ENCODE measurements around the gene FOXL2NB. TPM values are rescaled to one million over a fixed set of nuclear protein-coding genes. Genes with fewer than 3 reads are reported as not detected.

The FOXL2NB gene
- polyA plus RNA-seq, 2 of the 4 experiments (the other 2 are of a cell fraction): 2.3 to 3.2 TPM

GRCh38 chr3:138919325-138919724 lies 27.7 kb upstream of the FOXL2NB start:
- Histone ChIP-seq H3K27ac (no peak overlapping the region), H3K4me3 (no peak overlapping the region), H3K4me2 (no peak overlapping the region), H3K9me3 (no peaks in the 10 kb centered on the region), H3K4me1 (peaks cover 19% of the 10 kb centered on the region)
- DNase-seq (ENCODE audit: low read depth in 1 of 2, low spot score in 1 of 2) (no peak), FAIRE-seq (no peak), ATAC-seq (no peak)
- TF ChIP-seq NFE2L2 (conservative IDR thresholded peaks at IDR 0.05; ENCODE audit: low read length): no peak
- no peak for TF ChIP-seq FOSL2 (IDR thresholded peaks at IDR 0.05)
- TF ChIP-seq FOSL2 (CRISPR knock-in tag; IDR thresholded peaks at IDR 0.05): no peak
- no peak for TF ChIP-seq ZSCAN20 (CRISPR knock-in tag; IDR thresholded peaks at IDR 0.05)
- no peak for TF ChIP-seq E2F6 (IDR thresholded peaks at IDR 0.05; ENCODE audit: borderline replicate concordance, low read depth)
- TF ChIP-seq ZC3H11A (IDR thresholded peaks at IDR 0.05): no peak
- no peak for TF ChIP-seq ESRRA (IDR thresholded peaks at IDR 0.05; ENCODE audit: borderline replicate concordance, low read length)
- no peak for TF ChIP-seq TFCP2L1 (CRISPR knock-in tag; IDR thresholded peaks at IDR 0.05)
- TF ChIP-seq RCOR1 (IDR thresholded peaks at IDR 0.05; ENCODE audit: low read depth, low read length): no peak
- TF ChIP-seq PBX3 (IDR thresholded peaks at IDR 0.05): no peak
- POLR2A ChIA-PET: no interaction called here
- 74% methylated on average over 4 of the region's 4 CpGs for WGBS (ENCODE audit: missing lambda C conversion rate)
- CTCF ChIA-PET: interaction anchor here (0.6 to 13.0 kb wide), 9 partner anchors 9 to 502 kb away, joined by 3 to 224 read pairs (median 6); partner anchors contain the start of genes CEP70 and PIK3CB

GRCh38 chr3:138921316-138922292 lies 25.4 kb upstream of the FOXL2NB start:
- ChIA-PET CTCF (interaction anchor here (0.5 to 13.0 kb wide), 16 partner anchors 12 to 507 kb away, joined by 3 to 224 read pairs (median 5); partner anchors contain the start of genes CEP70 and FAIM), POLR2A (interaction anchor here (0.6 to 2.7 kb wide), 3 partner anchors 25 to 438 kb away, joined by 3 to 9 read pairs (median 4); partner anchors contain the start of genes CEP70 and FOXL2)
- Histone ChIP-seq H3K27ac (peak overlapping the region; percentile 45 to 67; a peak in 5 of 6 replicates), H3K4me2 (peak overlapping the region; percentile 28; the same call in 2 of the 3 replicates), H3K9me3 (no peaks in the 10 kb centered on the region), H3K4me1 (peaks cover 16% of the 10 kb centered on the region), H3K4me3 (no peak overlapping the region)
- TF ChIP-seq CHD2 (IDR thresholded peaks at IDR 0.05; ENCODE audit: low read length, partially characterized antibody) (no peak), MAZ (IDR thresholded peaks at IDR 0.05; ENCODE audit: borderline replicate concordance, low read depth, low read length) (no peak), USF2 (IDR thresholded peaks at IDR 0.05) (no peak), JUNB (IDR thresholded peaks at IDR 0.05) (no peak), MAFK (IDR thresholded peaks at IDR 0.05; ENCODE audit: partially characterized antibody) (no peak), FOSL2 (IDR thresholded peaks at IDR 0.05) (no peak), FOSL2 (CRISPR knock-in tag; IDR thresholded peaks at IDR 0.05) (no peak), HES2 (IDR thresholded peaks at IDR 0.05) (no peak), HMGXB4 (CRISPR knock-in tag; IDR thresholded peaks at IDR 0.05; ENCODE audit: borderline replicate concordance) (no peak), BHLHE40 (IDR thresholded peaks at IDR 0.05; ENCODE audit: low read depth, low read length) (no peak), ZSCAN20 (CRISPR knock-in tag; IDR thresholded peaks at IDR 0.05) (no peak), PBX3 (IDR thresholded peaks at IDR 0.05) (no peak), CBX2 (IDR thresholded peaks at IDR 0.05; ENCODE audit: borderline replicate concordance, low read depth) (no peak), PHF8 (IDR thresholded peaks at IDR 0.05; ENCODE audit: borderline replicate concordance, low read depth) (no peak)
- peak; percentile 73 to 84 for ATAC-seq
- WGBS (ENCODE audit: missing lambda C conversion rate): 62% methylated on average over 8 of the region's 8 CpGs
- FAIRE-seq: no peak
- peak in 1 of 2 experiments; percentile 21 for DNase-seq (ENCODE audit: low read depth in 1 of 2, low spot score in 1 of 2)
